K562 (cell line): ENCODE measurements around the gene CCDC187. TPM values are rescaled to one million over a fixed set of nuclear protein-coding genes. Genes with fewer than 3 reads are reported as not detected.

ENCODE experiments used
- ATAC-seq: fragments of 200-7000 bp; cut with Tn5 transposase; 3 replicates; pipeline ENCODE4 v1.9.1; 2020; ENCODE audit warnings: moderate library complexity
- BruUV-seq: library from RNA; stranded (reverse); fragments of 400-500 nt; replicated peaks from 2 replicates; lab custom pipeline; 2021; lab: Mats Ljungman, UMichigan
- CTCF ChIA-PET: fragments of 300-600 bp; formaldehyde crosslinking; extraction: SDS; loops from one replicate; lab custom pipeline; 2021; ENCODE audit warnings: low intra/inter-chr PET ratio; lab: Yijun Ruan, JAX
- POLR2A ChIA-PET: fragments of 300-600, 350-650 bp; sonication (Branson Sonifier 250); formaldehyde crosslinking; extraction: SDS; loops from one replicate; lab custom pipeline; 2021; ENCODE audit warnings: antibody characterized with exemption, inconsistent platforms; lab: Yijun Ruan, JAX
- DNase-seq, 4 experiments: peaks; one replicate each; pipeline versions ENCODE4 v3.0.0 to v3.0.0-alpha.2; 2011 to 2018; ENCODE audit warnings: low spot score in 3 of 4, mixed read lengths in 3 of 4; ENCODE audit errors: extremely low read depth in 1 of 4
- FAIRE-seq: peaks from 2 replicates; lab custom pipeline; 2011; peaks lifted over from hg19 to GRCh38; lab: Jason Lieb, UNC
- H2AFZ ChIP-seq: 2 replicates; pipeline ENCODE4 v1.6.0; 2011; ENCODE audit warnings: low read depth, low read length, control low read depth, inconsistent platforms
- H3K27ac ChIP-seq: fragments of 200-600 bp; 3 replicates; pipeline ENCODE4 v1.8.0; 2011; ENCODE audit warnings: low read depth, mild to moderate bottlenecking, control low read depth, inconsistent platforms, low read length, moderate library complexity, mixed read lengths; ENCODE audit errors: extremely low read depth
- H3K27me3 ChIP-seq, 2 experiments: fragments of 300-600 bp in 1 of 2; 2 replicates in 1 of 2; 3 replicates in 1 of 2; pipeline versions ENCODE4 v1.6.0 to v1.8.0; 2011; ENCODE audit warnings: inconsistent platforms in 2 of 2, low read length in 2 of 2, mild to moderate bottlenecking in 1 of 2, mixed read lengths in 1 of 2, moderate library complexity in 1 of 2; ENCODE audit not compliant: control insufficient read depth in 2 of 2, insufficient read depth in 2 of 2
- H3K36me3 ChIP-seq: fragments of 300-600 bp; 3 replicates; pipeline ENCODE4 v1.8.0; 2011; ENCODE audit warnings: mild to moderate bottlenecking, low read length, inconsistent platforms; ENCODE audit not compliant: control insufficient read depth, insufficient read depth
- H3K4me1 ChIP-seq, 2 experiments: fragments of 200-600 bp in 1 of 2; replicated peaks in 1 of 2; 2 replicates in 1 of 2; 3 replicates in 1 of 2; pipeline versions ENCODE4 v1.5.1 to v1.8.0; 2011; ENCODE audit warnings: inconsistent platforms in 2 of 2, low read length in 2 of 2, mild to moderate bottlenecking in 1 of 2, mixed read lengths in 1 of 2, moderate library complexity in 1 of 2; ENCODE audit not compliant: control insufficient read depth in 2 of 2, insufficient read depth in 2 of 2
- H3K4me2 ChIP-seq: 2 replicates; pipeline ENCODE4 v1.6.1; 2011; ENCODE audit warnings: low read length, control low read depth, inconsistent platforms, mixed read lengths; ENCODE audit not compliant: insufficient read depth
- H3K4me3 ChIP-seq: fragments of 200-600 bp; sonication (generic), shearing (Covaris generic); 2 replicates; pipeline ENCODE4 v1.5.1; 2016; ENCODE audit warnings: control low read depth, inconsistent platforms
- H3K79me2 ChIP-seq: fragments of 200-600 bp; 3 replicates; pipeline ENCODE4 v1.8.0; 2011; ENCODE audit warnings: low read length, inconsistent platforms; ENCODE audit not compliant: control insufficient read depth, insufficient read depth
- H3K9ac ChIP-seq, 2 experiments: 2 replicates each; pipeline versions ENCODE4 v1.6.0 to v1.6.1; 2011; ENCODE audit warnings: low read depth in 2 of 2, low read length in 2 of 2, control low read depth in 1 of 2, inconsistent platforms in 1 of 2, mild to moderate bottlenecking in 1 of 2, mixed read lengths in 1 of 2; ENCODE audit not compliant: insufficient read depth in 1 of 2
- H3K9me1 ChIP-seq: one replicate; pipeline ENCODE4 v1.6.0; 2011; ENCODE audit warnings: inconsistent platforms, mild to moderate bottlenecking, low read length, moderate library complexity; ENCODE audit not compliant: control insufficient read depth, insufficient read depth
- H3K9me3 ChIP-seq: replicated peaks from 2 replicates; pipeline ENCODE4 v1.5.1; 2011; ENCODE audit warnings: low read depth, low read length, inconsistent platforms; ENCODE audit not compliant: control insufficient read depth, insufficient read depth
- H4K20me1 ChIP-seq: replicated peaks from 2 replicates; pipeline ENCODE4 v1.6.1; 2011; ENCODE audit warnings: low read length, inconsistent platforms, mixed read lengths; ENCODE audit not compliant: control insufficient read depth, insufficient read depth
- ATF2 ChIP-seq: sonication (generic); formaldehyde crosslinking; IDR thresholded peaks from 2 replicates; pipeline ENCODE4 v1.8.1; 2022; ENCODE audit warnings: missing genetic modification reagents
- CHD2 ChIP-seq: IDR thresholded peaks from 2 replicates; pipeline ENCODE4 v1.6.1; 2011; ENCODE audit warnings: low read depth, low read length
- CREB1 ChIP-seq, 2 experiments: sonication (generic) in 1 of 2; formaldehyde crosslinking in 1 of 2; IDR thresholded peaks; 2 replicates each; pipeline versions ENCODE4 v1.6.1 to v1.8.0; 2012 to 2022; ENCODE audit warnings: inconsistent platforms in 1 of 2, mild to moderate bottlenecking in 1 of 2, missing genetic modification reagents in 1 of 2, moderate library complexity in 1 of 2
- HCFC1 ChIP-seq: IDR thresholded peaks from 2 replicates; pipeline ENCODE4 v1.6.1; 2012; ENCODE audit warnings: low read depth, low read length, improper control_type of control experiment
- NFXL1 ChIP-seq: fragments of 450-650 bp; formaldehyde crosslinking; IDR thresholded peaks from 2 replicates; pipeline ENCODE4 v1.4.0; 2021; ENCODE audit warnings: mild to moderate bottlenecking
- SETDB1 ChIP-seq: IDR thresholded peaks from one replicate; pipeline ENCODE4 v1.6.1; 2012; ENCODE audit warnings: low read length, control low read depth, inconsistent platforms
- SMARCE1 ChIP-seq: fragments of 450-650 bp; IDR thresholded peaks from 2 replicates; pipeline ENCODE4 v1.7.1; 2016; ENCODE audit warnings: mild to moderate bottlenecking
- USF1 ChIP-seq: sonication (generic); formaldehyde crosslinking; IDR thresholded peaks from 2 replicates; pipeline ENCODE4 v1.9.0; 2022; ENCODE audit warnings: mild to moderate bottlenecking, missing genetic modification reagents
- ZC3H4 ChIP-seq: sonication (generic); formaldehyde crosslinking; IDR thresholded peaks from 2 replicates; pipeline ENCODE4 v1.9.0; 2021; ENCODE audit warnings: missing genetic modification reagents, borderline replicate concordance
- ZNF212 ChIP-seq: fragments of 450-650 bp; formaldehyde crosslinking; IDR thresholded peaks from 2 replicates; pipeline ENCODE4 v1.4.0; 2020; ENCODE audit warnings: mild to moderate bottlenecking
- ZNF592 ChIP-seq: fragments of 450-650 bp; IDR thresholded peaks from 2 replicates; pipeline ENCODE4 v1.6.1; 2017; ENCODE audit warnings: antibody characterized with exemption, mild to moderate bottlenecking
- WGBS: fragments of 100-300 bp; shearing (Covaris generic); methylation state at CpG from one replicate; pipeline ENCODE4 v1.1.6; 2016; ENCODE audit warnings: low coverage, mixed read lengths; ENCODE audit not compliant: insufficient coverage; ENCODE audit errors: missing lambda C conversion rate; 5-methylcytosine and 5-hydroxymethylcytosine counted together
- in situ Hi-C: fragments of 300-500 bp; cut with MboI; formaldehyde crosslinking; loops from 4 replicates; pipeline ENCODE4 v1.15.0; 2018; ENCODE audit warnings: inconsistent platforms, mixed read lengths
- intact Hi-C: fragments of 100-400 bp; cut with micrococcal nuclease; formaldehyde crosslinking; loops from 2 replicates; pipeline ENCODE4 v1.14.2; 2022
- polyA plus RNA-seq, 8 experiments: library from polyadenylated mRNA; depleted of rRNA in 4 of 8; stranded (reverse) in 5 of 8; unstranded in 3 of 8; fragments of >200 nt; fragmentation: Nextera tagmentation in 2 of 8; fragmentation: Illumina TruSeq in 1 of 8; extraction: Ambion mirVana in 2 of 8; extraction: Trizol in 1 of 8; gene quantifications; 2 replicates each; pipeline versions ENCODE4 v1.2.1 to v1.2.3, GENCODE V29; 2011 to 2014; ENCODE audit warnings: inconsistent platforms in 1 of 8, missing spikeins in 1 of 8
- total RNA-seq, 7 experiments: library from RNA; depleted of rRNA in 6 of 7; stranded (reverse); fragments of >200 nt in 6 of 7; fragmentation: Illumina TruSeq in 2 of 7; extraction: Trizol in 2 of 7; gene quantifications; 2 replicates each; pipeline versions ENCODE4 v1.2.1 to v1.2.3, GENCODE V29; 2011 to 2021; ENCODE audit warnings: low replicate concordance in 1 of 7

The CCDC187 gene
- total and polyA plus RNA-seq, 9 of the 15 experiments (the other 6 are each of a cell fraction or from before 2014, with no cell fraction given) = not detected

GRCh38 chr9:136309101-136309801 is 5.4 kb upstream of the CCDC187 start:
- TF ChIP-seq CREB1 (IDR thresholded peaks at IDR 0.05) = no peak
- TF ChIP-seq CREB1 (CRISPR knock-in tag; IDR thresholded peaks at IDR 0.05) = no peak
- no peak for TF ChIP-seq ZC3H4
- no peak for TF ChIP-seq ATF2
- TF ChIP-seq USF1 (CRISPR knock-in tag) = no peak
- no peak for TF ChIP-seq HCFC1
- no peak for TF ChIP-seq ZNF592
- TF ChIP-seq NFXL1 = no peak
- no peak for TF ChIP-seq SMARCE1
- TF ChIP-seq ZNF212 = no peak
- TF ChIP-seq SETDB1 = no peak
- TF ChIP-seq CHD2 = no peak
- TF ChIP-seq, all 486 proteins: peak for 0
- no peak overlapping the region for H3K4me3 ChIP-seq

More at GRCh38 chr9:136309101-136309801, 5.4 kb upstream of the CCDC187 start:
- H3K36me3 ChIP-seq = no peaks in the 10 kb centered on the region; the same call in 2 of the 3 replicates
- H3K4me2 ChIP-seq = no peak overlapping the region
- no peak for FAIRE-seq
- intact Hi-C loops = no loop called here
- ATAC-seq = no peak
- H3K9ac ChIP-seq = no peak overlapping the region
- ChIA-PET CTCF (no interaction called here), POLR2A (no interaction called here)
- peaks cover 12% of the 10 kb centered on the region for H3K9me3 ChIP-seq
- no peak for DNase-seq
- WGBS = 62% methylated on average over 10 of the region's 22 CpGs
- no peak overlapping the region for H3K27ac ChIP-seq
- no peak overlapping the region for H2AFZ ChIP-seq
- no peaks in the 10 kb centered on the region; the same call in 1 of the 2 replicates for H4K20me1 ChIP-seq
- H3K79me2 ChIP-seq = no peaks in the 10 kb centered on the region
- H3K27me3 ChIP-seq = peaks cover 0 to 20% of the 10 kb centered on the region in 2 experiments; a peak in 3 of 5 replicates
- BruUV-seq = no TSS peak
- no peaks in the 10 kb centered on the region for H3K9me1 ChIP-seq
- in situ Hi-C loops = no loop called here
- peaks cover 5 to 53% of the 10 kb centered on the region in 2 experiments; a peak in 3 of 5 replicates for H3K4me1 ChIP-seq
